Kidney tubule cell (primary cell): Measurements from ENCODE around the gene ACTR1B.
"Not testable (repeated sequence)": the region's sequence is repeated elsewhere in the genome, so short reads cannot be mapped to it uniquely, and the experiment has no call there.

Source experiments
- DNase-seq: peaks from one replicate; pipeline ENCODE4 v3.0.0-alpha.2; 2018; ENCODE audit warnings: low spot score

The ACTR1B gene

GRCh38 chr2:97615746-97616145, 48.1 kb downstream of the ACTR1B start:
- DNase-seq, result not testable (repeated sequence)

GRCh38 chr2:97611895-97612294, 51.9 kb downstream of the ACTR1B start:
- DNase-seq, result not testable (repeated sequence)

- not testable (repeated sequence) for DNase-seq
These were observed 55.1 kb downstream of the ACTR1B start for GRCh38 chr2:97608745-97609144.
